Chondrocyte (in vitro differentiated cells): ENCODE data around the gene PTH1R. TPM values are rescaled to one million over a fixed set of nuclear protein-coding genes. Genes with fewer than 3 reads are reported as not detected.
A peak's percentile ranks its signal among the peaks of the same experiment; 100 is the strongest.

Experiments
- DNase-seq: peaks from one replicate; pipeline ENCODE4 v3.0.0; 2021; ENCODE audit warnings: mixed read lengths, low spot score
- H3K27ac Mint-ChIP-seq: one replicate; pipeline ENCODE4 v1.8.0; 2021; ENCODE audit warnings: mild to moderate bottlenecking, moderate library complexity, mixed read lengths; ENCODE audit not compliant: unreplicated experiment
- H3K27me3 Mint-ChIP-seq: 2 replicates; pipeline ENCODE4 v1.8.0; 2021; ENCODE audit warnings: low read depth, mixed read lengths
- H3K36me3 Mint-ChIP-seq: 2 replicates; pipeline ENCODE4 v1.8.0; 2021; ENCODE audit warnings: low read depth, mixed read lengths
- H3K4me1 Mint-ChIP-seq: 2 replicates; pipeline ENCODE4 v1.8.0; 2021; ENCODE audit warnings: low read depth, mild to moderate bottlenecking, mixed read lengths
- H3K4me3 Mint-ChIP-seq: one replicate; pipeline ENCODE4 v1.8.0; 2021; ENCODE audit warnings: mild to moderate bottlenecking, moderate library complexity, mixed read lengths; ENCODE audit not compliant: unreplicated experiment
- H3K9me3 Mint-ChIP-seq: 2 replicates; pipeline ENCODE4 v1.8.0; 2021; ENCODE audit warnings: low read depth, mixed read lengths
- total RNA-seq: library from RNA; stranded (reverse); gene quantifications from 3 replicates; pipeline ENCODE4 v1.2.1, GENCODE V29; 2021
- TF ChIP-seq, protein P1 (sequence below): fragments of 200-600 bp; sonication (generic); IDR thresholded peaks from 2 replicates; pipeline ENCODE4 v1.5.0; 2021; ENCODE audit warnings: antibody characterized with exemption, mild to moderate bottlenecking, moderate library complexity

PTH1R gene
- total RNA-seq, 1 donor from 2014 or later: 3.1 TPM

GRCh38 chr3:46843508-46843907 lies 34.0 kb upstream of the PTH1R start:
- Mint-ChIP-seq H3K27me3 (no peaks in the 10 kb centered on the region), H3K4me1 (peaks cover 23% of the 10 kb centered on the region), H3K36me3 (peaks cover 17% of the 10 kb centered on the region), H3K9me3 (peaks cover 43% of the 10 kb centered on the region), H3K27ac (no peak overlapping the region), H3K4me3 (no peak overlapping the region)
- TF ChIP-seq, protein P1, sequence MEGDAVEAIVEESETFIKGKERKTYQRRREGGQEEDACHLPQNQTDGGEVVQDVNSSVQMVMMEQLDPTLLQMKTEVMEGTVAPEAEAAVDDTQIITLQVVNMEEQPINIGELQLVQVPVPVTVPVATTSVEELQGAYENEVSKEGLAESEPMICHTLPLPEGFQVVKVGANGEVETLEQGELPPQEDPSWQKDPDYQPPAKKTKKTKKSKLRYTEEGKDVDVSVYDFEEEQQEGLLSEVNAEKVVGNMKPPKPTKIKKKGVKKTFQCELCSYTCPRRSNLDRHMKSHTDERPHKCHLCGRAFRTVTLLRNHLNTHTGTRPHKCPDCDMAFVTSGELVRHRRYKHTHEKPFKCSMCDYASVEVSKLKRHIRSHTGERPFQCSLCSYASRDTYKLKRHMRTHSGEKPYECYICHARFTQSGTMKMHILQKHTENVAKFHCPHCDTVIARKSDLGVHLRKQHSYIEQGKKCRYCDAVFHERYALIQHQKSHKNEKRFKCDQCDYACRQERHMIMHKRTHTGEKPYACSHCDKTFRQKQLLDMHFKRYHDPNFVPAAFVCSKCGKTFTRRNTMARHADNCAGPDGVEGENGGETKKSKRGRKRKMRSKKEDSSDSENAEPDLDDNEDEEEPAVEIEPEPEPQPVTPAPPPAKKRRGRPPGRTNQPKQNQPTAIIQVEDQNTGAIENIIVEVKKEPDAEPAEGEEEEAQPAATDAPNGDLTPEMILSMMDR: no peak
- DNase-seq: no peak

GRCh38 chr3:46844397-46844796 lies 33.1 kb upstream of the PTH1R start:
- H3K27ac Mint-ChIP-seq: no peak overlapping the region

GRCh38 chr3:46844881-46845312 lies 32.6 kb upstream of the PTH1R start:
- H3K36me3 Mint-ChIP-seq: peaks cover 10% of the 10 kb centered on the region
- peaks cover 31% of the 10 kb centered on the region for H3K4me1 Mint-ChIP-seq
- H3K4me3 Mint-ChIP-seq: peak overlapping the region; percentile 65
- peaks cover 33% of the 10 kb centered on the region for H3K9me3 Mint-ChIP-seq
- DNase-seq: no peak
- TF ChIP-seq, protein P1: no peak
- H3K27ac Mint-ChIP-seq: peak overlapping the region; percentile 45
- H3K27me3 Mint-ChIP-seq: no peaks in the 10 kb centered on the region

More at GRCh38 chr3:46844397-46844796, 33.1 kb upstream of the PTH1R start:
- Mint-ChIP-seq H3K4me1 (peaks cover 30% of the 10 kb centered on the region), H3K36me3 (peaks cover 11% of the 10 kb centered on the region), H3K9me3 (peaks cover 34% of the 10 kb centered on the region), H3K4me3 (no peak overlapping the region), H3K27me3 (no peaks in the 10 kb centered on the region)
- TF ChIP-seq, protein P1: no peak
- DNase-seq: no peak

DNA sequence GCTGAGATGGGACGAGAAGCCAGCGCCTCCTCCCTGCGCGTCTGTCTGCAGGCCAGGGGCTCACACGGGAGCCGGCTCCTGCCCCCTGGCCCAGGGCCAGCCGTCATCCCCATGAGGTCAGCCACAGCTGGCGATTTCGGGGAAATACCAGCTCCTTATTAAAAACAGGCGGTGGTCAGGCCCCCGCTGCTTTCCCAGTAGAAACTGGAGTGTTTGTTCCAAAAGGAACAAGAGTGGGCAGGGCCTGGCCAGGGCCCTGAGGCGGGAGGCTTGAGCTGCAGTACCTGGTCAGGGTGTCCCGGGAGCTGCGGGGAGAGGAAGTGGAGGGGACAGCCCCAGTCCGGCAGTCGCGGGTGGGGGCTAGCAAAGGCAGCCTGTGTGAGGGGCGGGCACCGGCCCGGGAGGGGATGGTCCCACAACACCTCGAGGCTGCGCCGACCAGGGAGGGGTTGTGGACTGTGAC lies 32.1 kb upstream of the PTH1R start:
- H3K27ac Mint-ChIP-seq: peak overlapping the region; percentile 91
- H3K27me3 Mint-ChIP-seq: no peaks in the 10 kb centered on the region
- peaks cover 31% of the 10 kb centered on the region for H3K4me1 Mint-ChIP-seq
- H3K36me3 Mint-ChIP-seq: peaks cover 9% of the 10 kb centered on the region
- peak; percentile 94 for DNase-seq
- peaks cover 28% of the 10 kb centered on the region for H3K9me3 Mint-ChIP-seq
- TF ChIP-seq, protein P1: no peak
- H3K4me3 Mint-ChIP-seq: peak overlapping the region; percentile 65

- Mint-ChIP-seq H3K36me3 (peaks cover 7% of the 10 kb centered on the region), H3K4me3 (peak overlapping the region; percentile 65), H3K27ac (peak overlapping the region; percentile 27), H3K4me1 (peaks cover 31% of the 10 kb centered on the region), H3K9me3 (peaks cover 22% of the 10 kb centered on the region), H3K27me3 (no peaks in the 10 kb centered on the region)
- DNase-seq: peak; percentile 89
- TF ChIP-seq, protein P1: peak; percentile 85
Measured at GRCh38 chr3:46845860-46846623, 31.5 kb upstream of the PTH1R start.
